ENCODE data around the gene MSH3.

The MSH3 gene

DNA sequence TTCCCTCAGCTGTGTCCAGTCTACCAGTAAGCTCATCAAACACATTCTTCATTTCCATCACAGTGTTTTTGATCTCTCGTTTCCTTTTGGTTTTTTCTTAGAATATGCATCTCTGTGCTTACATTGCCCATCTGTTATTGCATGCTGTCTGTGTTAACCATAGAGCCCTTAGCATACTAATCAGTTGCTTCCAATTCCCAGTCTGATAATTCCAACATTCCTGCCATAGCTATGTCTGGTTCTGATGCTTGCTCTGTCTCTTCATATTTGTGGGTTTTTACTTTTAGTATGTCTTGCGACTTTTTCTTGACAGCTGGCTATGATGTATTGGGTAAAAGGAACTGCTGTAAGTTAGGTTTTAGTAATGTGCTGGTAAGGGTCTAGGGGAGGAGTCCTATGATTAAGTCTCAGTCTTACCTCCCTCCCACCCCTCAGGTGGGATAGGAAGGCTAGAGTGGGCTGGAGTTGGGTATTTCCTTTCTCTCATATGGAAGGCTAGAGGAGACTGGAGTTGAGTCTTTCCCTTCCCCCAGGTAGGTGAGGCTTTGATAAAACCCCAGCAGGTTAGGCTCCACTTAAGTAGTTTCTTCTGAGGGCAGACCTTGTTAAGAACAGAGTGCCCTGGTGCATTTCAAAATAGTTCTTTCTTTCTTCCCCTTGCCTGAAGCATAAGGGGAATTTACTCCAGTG lies 206.6 kb downstream of the MSH3 start:
- no peak for DNase-seq (ENCODE audit: extremely low read depth, low read depth)
- TF ChIP-seq, protein P1, sequence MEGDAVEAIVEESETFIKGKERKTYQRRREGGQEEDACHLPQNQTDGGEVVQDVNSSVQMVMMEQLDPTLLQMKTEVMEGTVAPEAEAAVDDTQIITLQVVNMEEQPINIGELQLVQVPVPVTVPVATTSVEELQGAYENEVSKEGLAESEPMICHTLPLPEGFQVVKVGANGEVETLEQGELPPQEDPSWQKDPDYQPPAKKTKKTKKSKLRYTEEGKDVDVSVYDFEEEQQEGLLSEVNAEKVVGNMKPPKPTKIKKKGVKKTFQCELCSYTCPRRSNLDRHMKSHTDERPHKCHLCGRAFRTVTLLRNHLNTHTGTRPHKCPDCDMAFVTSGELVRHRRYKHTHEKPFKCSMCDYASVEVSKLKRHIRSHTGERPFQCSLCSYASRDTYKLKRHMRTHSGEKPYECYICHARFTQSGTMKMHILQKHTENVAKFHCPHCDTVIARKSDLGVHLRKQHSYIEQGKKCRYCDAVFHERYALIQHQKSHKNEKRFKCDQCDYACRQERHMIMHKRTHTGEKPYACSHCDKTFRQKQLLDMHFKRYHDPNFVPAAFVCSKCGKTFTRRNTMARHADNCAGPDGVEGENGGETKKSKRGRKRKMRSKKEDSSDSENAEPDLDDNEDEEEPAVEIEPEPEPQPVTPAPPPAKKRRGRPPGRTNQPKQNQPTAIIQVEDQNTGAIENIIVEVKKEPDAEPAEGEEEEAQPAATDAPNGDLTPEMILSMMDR (IDR thresholded peaks at IDR 0.05; ENCODE audit: low read depth, low read length), result no peak

DNA sequence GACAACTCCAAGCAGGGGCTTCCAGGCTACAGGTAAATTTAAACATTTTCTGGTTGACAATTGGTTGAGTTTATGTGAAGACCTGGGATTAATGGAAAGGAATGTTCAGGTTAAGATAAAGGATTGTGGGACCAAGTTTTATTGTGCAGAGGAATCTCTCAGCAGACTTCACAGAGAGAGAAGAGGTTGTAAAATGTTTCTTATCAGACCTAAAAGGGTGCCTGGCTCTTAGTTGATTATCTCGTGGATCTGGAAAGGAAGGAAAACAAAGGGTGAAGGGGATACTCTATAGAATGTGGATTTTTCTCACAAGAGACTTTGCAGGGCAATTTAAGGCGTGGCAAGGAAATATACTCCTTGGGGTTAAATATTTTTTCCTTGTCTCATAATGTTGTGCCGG lies 209.3 kb downstream of the MSH3 start:
- TF ChIP-seq, protein P1 (IDR thresholded peaks at IDR 0.05; ENCODE audit: low read depth, low read length), result no peak
- no peak for DNase-seq (ENCODE audit: extremely low read depth, low read depth)

DNA sequence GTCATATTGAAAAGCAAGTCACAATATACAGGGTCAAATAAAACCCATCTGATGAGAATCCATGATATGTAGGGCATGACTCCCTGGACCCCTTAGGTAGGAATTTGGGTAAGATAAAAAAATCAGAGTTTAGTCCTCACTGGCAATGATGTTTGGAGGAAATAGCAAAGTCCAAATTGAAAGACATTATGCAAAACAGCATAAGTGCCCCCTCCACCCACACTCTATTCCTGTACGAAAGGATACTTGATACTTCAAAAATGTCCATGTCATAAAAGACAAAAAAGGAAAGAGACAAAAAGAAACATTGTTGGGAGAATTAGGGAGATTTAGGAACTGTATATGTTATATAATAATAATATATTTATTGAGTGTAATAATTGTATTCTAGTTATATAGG lies 209.7 kb downstream of the MSH3 start:
- DNase-seq (ENCODE audit: extremely low read depth, low read depth), result no peak
- TF ChIP-seq, protein P1 (IDR thresholded peaks at IDR 0.05; ENCODE audit: low read depth, low read length), result no peak

DNA sequence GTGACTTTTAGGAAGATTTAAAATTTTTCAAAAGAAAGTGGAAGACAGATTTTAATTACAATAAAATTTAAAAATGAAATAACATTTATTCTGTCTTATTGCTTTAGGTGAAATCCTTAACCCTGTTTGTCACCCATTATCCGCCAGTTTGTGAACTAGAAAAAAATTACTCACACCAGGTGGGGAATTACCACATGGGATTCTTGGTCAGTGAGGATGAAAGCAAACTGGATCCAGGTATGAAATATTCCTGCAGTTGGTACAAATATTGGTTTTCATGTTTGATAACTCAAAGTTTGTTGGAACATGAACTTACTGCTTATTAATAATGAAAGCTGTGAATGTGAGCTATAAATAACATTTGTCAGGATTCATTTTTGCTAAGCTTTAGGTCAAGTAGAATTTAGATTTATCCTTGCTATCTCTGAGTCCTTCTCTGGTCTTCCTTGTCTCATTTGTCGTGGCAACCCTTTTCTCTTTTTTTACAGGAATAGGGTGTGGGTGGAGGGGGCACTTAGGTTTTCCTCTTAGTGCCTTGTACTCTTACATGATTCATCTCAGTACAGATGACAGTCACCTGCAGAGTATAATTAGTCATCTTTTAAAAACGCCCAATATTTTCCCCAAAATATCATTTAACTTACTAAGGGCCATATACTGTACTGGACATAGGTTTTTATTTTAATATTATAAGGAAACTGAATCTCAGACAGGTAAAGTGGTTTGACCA lies 210.4 kb downstream of the MSH3 start:
- DNase-seq (ENCODE audit: extremely low read depth, low read depth), result no peak
- TF ChIP-seq, protein P1 (IDR thresholded peaks at IDR 0.05; ENCODE audit: low read depth, low read length), result no peak

DNA sequence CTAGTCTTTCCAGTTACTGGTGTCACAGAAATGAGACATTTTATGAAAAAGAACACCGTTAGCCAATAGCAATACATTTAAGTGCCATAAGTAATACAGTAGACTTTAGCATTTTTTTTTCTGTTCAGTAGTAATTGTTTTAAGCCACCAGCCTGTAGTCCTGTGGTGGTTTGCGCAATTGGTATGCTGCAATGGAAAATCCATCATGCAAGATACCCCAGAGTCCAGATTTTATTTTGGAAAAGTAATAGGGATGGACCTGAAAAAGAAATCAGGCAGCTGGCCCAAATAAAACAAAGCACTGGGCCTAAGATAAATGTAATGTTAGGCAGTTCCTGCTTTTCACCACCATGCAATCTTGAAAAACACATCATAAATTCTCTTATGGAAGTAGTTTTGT lies 211.1 kb downstream of the MSH3 start:
- TF ChIP-seq, protein P1 (IDR thresholded peaks at IDR 0.05; ENCODE audit: low read depth, low read length), result no peak
- no peak for DNase-seq (ENCODE audit: extremely low read depth, low read depth)

DNA sequence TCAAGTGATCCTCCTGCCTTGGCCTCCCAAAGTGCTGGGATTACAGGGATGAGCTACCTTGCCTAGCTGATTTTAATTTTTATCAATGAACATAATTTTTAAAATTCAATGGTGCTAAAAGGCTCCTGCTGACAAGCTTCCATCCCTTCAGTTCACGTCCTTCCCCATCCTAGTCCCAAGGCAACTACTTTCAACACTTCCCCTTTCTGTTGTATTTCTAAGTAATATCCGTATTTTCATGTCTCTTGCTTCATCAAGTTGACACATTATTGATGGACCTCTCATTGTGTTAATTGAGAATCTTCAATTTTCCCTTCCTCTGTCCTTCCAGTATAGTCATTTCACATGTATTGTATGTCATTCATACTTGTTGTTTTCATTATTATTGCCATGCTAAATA lies 211.9 kb downstream of the MSH3 start:
- DNase-seq (ENCODE audit: extremely low read depth, low read depth), result no peak
- TF ChIP-seq, protein P1 (IDR thresholded peaks at IDR 0.05; ENCODE audit: low read depth, low read length), result no peak

DNA sequence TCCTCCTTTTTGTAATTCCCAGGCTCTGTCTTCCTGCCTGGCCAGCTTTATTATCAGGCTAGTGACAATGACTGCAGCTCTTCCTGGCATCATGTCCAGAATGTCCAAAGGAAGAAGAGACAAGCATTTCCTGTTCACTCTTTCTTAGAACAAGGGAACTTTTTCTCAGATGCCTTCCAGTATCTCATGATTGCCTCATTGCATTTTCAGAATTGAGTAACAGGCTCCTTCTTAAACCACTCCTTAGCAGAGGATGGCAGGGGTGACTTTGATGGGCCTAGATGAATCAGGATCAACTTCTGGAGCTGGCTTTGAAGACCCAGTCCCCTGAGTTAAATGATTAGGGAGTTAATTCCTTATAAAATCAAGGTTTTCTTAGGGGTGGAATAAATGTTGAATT lies 212.8 kb downstream of the MSH3 start:
- TF ChIP-seq, protein P1 (IDR thresholded peaks at IDR 0.05; ENCODE audit: low read depth, low read length), result no peak
- DNase-seq (ENCODE audit: extremely low read depth, low read depth), result no peak

All from AG09319 (cell line).